ENCODE results near the gene KCNK7.
A peak's percentile ranks its signal among the peaks of the same experiment; 100 is the strongest.

Gene KCNK7

GRCh38 chr11:65589444-65590239, 6.0 kb downstream of the KCNK7 start:
- no peak overlapping the region for H3K4me3 ChIP-seq (ENCODE audit: low read depth, low read length)

GRCh38 chr11:65588199-65589054, 7.2 kb downstream of the KCNK7 start:
- H3K4me3 ChIP-seq (ENCODE audit: low read depth, low read length): no peak overlapping the region

- H3K4me3 ChIP-seq (ENCODE audit: low read depth, low read length): no peak overlapping the region
These were observed 8.9 kb downstream of the KCNK7 start for GRCh38 chr11:65586676-65587075.

GRCh38 chr11:65586247-65586630, 9.4 kb downstream of the KCNK7 start:
- H3K4me3 ChIP-seq (ENCODE audit: low read depth, low read length): no peak overlapping the region

GRCh38 chr11:65585396-65586246, 10.0 kb downstream of the KCNK7 start:
- no peak overlapping the region for H3K4me3 ChIP-seq (ENCODE audit: low read depth, low read length)

GRCh38 chr11:65584723-65585171, 10.9 kb downstream of the KCNK7 start:
- H3K4me3 ChIP-seq (ENCODE audit: low read depth, low read length): no peak overlapping the region

GRCh38 chr11:65584106-65584505, 11.5 kb downstream of the KCNK7 start:
- H3K4me3 ChIP-seq (ENCODE audit: low read depth, low read length): no peak overlapping the region

- no peak overlapping the region for H3K4me3 ChIP-seq (ENCODE audit: low read depth, low read length)
These were observed 12.0 kb downstream of the KCNK7 start for GRCh38 chr11:65583589-65583988.

GRCh38 chr11:65581928-65582327, 13.7 kb downstream of the KCNK7 start:
- H3K4me3 ChIP-seq (ENCODE audit: low read depth, low read length): no peak overlapping the region

- H3K4me3 ChIP-seq (ENCODE audit: low read depth, low read length): no peak overlapping the region
These were observed 14.8 kb downstream of the KCNK7 start for GRCh38 chr11:65580756-65581155.

- H3K4me3 ChIP-seq (ENCODE audit: low read depth, low read length): no peak overlapping the region
These were observed 15.4 kb downstream of the KCNK7 start for GRCh38 chr11:65580031-65580692.

GRCh38 chr11:65579291-65579690, 16.3 kb downstream of the KCNK7 start:
- no peak overlapping the region for H3K4me3 ChIP-seq (ENCODE audit: low read depth, low read length)

GRCh38 chr11:65578667-65579066, 16.9 kb downstream of the KCNK7 start:
- no peak overlapping the region for H3K4me3 ChIP-seq (ENCODE audit: low read depth, low read length)

GRCh38 chr11:65578134-65578533, 17.5 kb downstream of the KCNK7 start:
- H3K4me3 ChIP-seq (ENCODE audit: low read depth, low read length): no peak overlapping the region

GRCh38 chr11:65577756-65578109, 17.9 kb downstream of the KCNK7 start:
- H3K4me3 ChIP-seq (ENCODE audit: low read depth, low read length): no peak overlapping the region

- no peak overlapping the region for H3K4me3 ChIP-seq (ENCODE audit: low read depth, low read length)
These were observed 18.5 kb downstream of the KCNK7 start for GRCh38 chr11:65576867-65577755.

GRCh38 chr11:65576232-65576866, 19.3 kb downstream of the KCNK7 start:
- peak overlapping the region; percentile 25 for H3K4me3 ChIP-seq (ENCODE audit: low read depth, low read length)

- H3K4me3 ChIP-seq (ENCODE audit: low read depth, low read length): peak within 1 kb of the TSS; percentile 25
These were observed 19.9 kb downstream of the KCNK7 start, which contains the start of gene EHBP1L1 for GRCh38 chr11:65575568-65576231. Gene EHBP1L1 (plus strand): TSS chr11:65576053. CDS start chr11:65576303, 250 bp downstream.
